CD4-positive, alpha-beta T cell treated with Interleukin-10 for 1 hour (primary cell): ENCODE measurements around the gene MMP11.

ENCODE experiments used
- DNase-seq: peaks from one replicate; pipeline ENCODE4 v3.0.0-alpha.2; 2020

The MMP11 gene

DNA sequence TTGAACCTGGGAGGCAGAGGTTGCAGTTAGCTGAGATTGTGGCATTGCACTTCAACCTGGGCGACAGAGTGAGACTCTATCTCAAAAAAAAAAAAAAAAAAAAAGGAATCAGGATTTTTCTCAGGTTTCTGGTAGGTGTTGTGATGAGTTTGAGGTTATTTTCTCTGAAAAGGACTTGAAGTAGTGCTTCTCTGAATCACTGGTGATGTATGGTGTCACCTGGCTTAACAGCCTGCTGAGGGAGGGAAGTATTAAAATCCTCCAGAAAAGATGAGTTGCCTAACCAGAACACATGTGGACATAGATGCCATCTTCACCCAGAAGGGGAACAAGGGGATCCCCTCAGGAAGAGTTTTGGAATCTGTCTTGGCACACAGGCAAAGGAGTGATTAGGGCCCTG, 34.2 kb downstream of the MMP11 start:
- no peak for DNase-seq

DNA sequence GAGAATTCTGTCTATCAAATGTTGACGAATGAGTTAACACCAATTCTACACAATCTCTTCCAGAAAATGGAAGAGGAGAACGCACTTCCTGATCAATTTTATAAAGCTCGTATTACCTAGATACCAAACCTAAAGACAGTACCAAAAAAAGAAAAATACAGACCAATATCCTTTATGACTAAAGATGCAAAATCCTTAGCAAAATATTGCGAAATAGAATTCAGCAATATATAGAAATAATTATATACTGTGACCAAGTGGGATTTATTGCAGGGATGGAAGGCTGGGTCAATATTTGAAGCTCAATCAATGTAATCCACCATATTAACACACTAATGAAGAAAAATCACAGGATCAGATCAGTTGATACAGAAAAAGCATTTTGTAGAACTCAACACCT, 39.7 kb downstream of the MMP11 start:
- no peak for DNase-seq

DNA sequence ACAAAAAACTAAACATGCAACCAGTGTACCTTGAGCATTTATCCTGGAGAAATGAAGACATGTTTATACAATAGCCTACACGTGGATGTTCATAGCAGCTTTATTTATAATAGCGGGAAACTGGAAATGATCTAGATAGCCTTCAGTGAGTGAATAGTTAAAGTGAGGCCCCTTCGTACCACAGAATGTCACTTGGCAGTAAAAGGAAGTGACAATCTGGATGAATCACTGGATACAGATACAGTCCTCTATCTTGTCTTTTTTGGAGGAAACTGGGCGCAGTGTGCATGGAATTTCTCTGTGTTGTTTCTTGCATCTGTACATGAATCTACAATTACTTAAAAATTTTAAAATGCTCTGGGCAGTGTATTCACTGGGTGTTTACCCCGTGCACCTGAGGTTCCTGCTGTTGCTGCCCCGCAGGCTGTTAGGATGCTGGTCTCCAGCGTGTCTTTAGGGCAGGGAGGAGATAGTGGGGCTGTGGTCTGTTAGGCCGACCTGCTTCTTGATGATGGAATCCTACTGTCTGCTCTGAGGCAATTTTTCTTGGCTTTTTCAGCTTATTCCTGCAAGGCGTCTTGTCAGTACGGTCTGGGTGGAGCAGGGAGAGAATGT, 43.0 kb downstream of the MMP11 start:
- no peak for DNase-seq

DNA sequence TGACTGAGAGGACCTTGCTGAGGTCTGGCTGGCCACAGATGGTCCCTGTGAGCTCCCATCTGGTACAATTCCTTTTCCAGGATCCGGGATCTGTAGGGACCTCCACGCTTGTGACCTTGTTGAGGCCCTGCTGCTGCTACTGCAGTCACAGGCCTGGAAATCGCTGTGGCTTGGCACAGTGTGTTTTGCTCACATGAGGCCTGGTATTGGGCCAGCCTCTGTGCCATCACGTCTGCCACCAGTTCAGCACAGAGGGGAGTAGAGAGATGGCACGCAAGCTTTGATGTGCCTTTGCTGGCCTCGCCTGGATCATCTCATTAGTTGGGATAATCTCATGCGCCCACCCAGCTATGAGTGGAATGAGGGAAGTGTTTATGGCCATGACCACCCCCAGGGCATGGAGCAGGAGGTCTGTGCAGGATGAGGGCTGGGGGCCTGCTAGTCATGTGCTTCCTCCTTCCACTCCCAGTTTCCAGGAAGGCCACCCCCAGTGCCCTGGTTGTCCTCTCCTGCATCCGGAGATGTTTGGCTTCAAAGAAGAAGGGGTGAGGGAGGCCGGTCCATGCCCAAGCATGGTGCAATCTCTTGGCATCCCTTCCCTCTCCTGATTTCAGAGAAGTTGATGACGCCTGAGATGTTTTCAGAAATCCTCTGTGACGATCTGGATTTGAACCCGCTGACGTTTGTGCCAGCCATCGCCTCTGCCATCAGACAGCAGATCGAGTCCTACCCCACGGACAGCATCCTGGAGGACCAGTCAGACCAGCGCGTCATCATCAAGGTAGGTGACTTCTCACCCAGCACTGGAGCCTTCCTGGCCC, 43.7 kb downstream of the MMP11 start:
- DNase-seq, result no peak

DNA sequence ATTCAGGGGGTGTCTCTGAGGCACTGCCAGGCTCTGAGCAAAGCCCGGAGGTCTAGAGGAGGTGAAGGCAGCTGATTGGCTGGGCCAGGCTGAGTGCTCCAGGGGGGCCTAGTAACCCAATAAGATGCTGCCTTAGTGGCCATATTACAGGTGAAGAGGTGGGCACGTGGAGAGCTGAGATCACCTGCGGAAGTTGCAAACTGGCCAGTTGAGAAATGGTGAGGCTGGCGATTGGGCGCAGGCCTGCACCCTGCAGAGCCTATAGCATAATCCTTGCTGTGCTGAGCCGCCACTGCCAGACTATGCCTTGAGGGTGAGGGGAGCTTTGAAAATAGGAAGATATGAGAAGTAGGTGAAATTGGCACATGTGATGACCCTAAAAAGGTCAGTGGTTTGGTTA, 44.5 kb downstream of the MMP11 start:
- DNase-seq, result no peak

DNA sequence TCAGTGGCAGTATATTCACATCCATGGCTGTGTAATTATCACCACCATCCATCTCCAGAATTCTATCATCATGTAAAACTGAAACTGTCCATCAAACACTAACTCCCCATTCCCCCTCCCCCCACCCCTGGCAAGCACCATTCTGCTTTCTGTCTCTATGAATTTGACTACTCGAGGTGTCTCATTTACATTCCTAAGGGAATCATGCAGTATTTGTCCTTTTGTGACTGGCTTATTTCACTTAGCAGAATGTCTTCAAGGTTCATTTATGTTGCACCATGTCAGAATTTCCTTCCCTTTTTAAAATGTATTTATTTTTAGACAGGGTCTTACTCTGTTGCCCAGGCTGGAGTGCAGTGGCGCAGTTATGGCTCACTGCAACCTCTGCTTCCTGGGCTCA, 45.9 kb downstream of the MMP11 start:
- no peak for DNase-seq

DNA sequence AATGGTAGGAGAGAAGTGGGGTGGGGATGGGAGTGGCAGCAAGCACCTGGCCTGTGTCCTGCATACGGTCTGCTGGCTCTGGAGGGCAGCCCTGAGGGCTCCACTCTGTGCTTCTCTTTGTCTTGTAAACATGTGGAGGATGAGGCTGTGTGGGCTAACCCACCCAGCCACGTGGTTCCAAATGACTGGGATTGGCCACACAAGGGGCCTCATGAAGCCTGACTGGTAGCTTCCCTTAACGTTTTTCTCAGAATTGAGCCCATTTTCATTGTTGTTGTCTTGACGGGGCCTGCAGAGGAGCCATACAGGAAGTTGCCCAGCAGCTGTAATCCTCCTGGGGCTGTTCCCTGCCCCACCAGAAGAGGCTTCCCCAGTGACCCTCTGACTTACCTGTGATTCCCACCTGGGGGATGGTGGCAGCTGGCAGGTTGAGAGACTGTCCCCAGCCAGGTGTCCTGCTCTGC, 48.1 kb downstream of the MMP11 start:
- DNase-seq, result no peak

DNA sequence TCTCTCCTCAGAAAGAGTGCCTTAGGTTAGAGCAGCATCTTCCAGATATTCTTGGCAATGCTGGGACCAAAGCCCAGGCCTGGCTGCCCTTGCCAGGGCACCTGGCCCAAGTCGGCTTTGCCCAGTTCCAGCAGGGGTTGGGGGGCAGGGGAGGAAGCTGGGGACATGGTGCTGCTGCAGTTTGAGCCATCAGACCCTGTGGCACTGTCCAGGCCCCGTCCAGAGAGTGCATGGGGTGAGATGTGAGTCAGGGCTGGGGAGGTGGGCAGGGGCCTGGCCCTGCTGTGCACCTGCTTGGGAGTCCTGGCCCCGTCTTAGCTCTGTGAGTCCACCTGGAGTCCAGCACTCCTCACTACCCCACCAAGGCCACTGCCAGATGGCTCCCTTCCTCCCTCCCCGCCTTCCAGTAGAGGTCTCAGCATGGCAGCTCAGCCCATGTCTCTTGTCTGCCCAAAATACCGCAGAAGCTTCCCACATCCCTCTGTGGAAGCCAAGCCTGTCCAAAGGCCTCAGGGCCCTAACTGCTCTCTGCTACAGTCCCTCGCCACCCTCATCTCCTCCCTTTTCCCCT, 49.5 kb downstream of the MMP11 start:
- DNase-seq, result no peak

DNA sequence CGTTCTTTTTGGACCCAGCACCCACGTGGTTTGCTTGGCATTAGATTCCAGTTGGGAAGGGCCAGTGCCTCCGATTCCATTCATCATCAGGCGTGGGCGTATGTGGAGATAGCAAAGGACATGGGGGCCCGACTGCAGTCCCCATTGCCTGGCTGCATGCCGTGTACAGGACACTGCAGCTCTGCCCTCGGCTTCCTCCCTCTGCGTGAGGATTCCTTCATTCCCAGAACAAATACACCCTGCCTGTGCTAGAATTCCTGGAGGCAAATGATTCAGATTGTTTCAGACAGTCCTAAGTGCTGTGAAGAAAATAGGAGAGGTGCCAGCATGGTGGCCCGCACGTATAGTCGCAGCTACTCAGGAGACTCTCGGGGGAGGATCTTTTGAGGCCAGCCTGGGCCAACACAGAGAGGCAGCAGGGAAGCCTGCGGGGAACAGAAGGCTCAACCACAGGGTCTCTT, 50.7 kb downstream of the MMP11 start:
- no peak for DNase-seq

DNA sequence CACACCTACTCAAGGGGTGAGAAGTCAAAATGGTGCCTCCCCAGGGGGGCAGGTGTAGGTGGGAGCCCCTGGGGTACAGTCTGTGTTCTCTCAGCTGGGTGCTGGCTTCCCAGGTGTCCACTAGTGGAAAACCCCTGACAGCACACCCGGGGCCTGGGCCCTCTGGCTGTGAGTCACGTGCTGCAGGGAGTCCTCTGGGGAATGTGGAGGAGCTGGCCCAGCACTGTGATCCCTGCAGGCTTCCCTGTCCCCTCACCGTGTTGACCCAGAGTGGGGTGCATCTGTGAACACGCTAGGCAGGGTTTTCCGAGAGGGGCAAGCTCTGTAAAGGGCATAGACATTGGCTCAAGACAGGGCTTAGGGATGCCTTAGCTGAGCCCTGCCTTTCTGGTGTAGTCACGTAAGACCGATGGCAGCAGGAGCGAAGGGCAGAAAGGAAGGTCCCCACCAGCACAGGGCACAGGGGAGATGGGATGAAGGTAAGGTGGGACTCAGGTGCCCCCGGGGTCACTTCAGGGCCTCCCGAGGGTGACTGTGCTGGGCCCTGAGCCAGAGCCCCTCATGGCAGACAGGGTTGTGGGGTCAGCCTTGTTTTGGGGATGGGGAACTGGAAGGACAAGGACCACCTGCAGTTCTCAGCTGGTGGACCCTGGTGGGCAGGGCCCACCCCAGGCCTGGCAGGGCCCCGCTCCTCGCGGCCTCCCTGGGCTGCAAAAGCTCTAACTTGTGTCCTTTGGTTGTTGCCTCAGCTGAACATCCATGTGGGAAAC, 52.0 kb downstream of the MMP11 start:
- DNase-seq, result no peak

DNA sequence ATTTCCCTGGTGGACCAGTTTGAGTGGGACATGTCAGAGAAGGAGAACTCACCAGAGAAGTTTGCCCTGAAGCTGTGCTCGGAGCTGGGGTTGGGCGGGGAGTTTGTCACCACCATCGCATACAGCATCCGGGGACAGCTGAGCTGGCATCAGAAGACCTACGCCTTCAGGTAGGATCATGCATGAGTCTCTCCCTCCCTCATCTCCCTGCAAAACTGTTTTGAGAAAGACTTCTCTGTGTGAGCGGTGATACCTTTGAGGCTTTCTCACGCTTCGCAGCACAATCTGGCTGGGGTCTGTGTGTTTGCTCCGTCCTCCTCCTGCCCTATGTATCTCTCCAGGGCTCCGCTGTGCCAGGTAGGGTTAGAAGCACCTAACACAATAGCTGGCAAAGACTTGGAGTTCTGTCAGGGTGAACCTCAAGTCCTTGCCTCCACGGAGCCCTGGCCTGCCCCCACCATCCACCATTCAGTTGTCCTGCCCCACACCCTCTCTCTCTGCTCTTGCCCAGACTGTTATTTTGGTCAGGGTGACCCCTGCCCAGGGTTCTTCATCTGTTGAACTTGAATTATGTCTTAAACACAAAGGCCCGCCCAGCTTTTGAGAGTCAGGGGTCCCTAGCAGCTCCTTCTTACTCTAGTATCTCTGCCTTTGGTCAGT, 52.7 kb downstream of the MMP11 start:
- DNase-seq, result no peak

DNA sequence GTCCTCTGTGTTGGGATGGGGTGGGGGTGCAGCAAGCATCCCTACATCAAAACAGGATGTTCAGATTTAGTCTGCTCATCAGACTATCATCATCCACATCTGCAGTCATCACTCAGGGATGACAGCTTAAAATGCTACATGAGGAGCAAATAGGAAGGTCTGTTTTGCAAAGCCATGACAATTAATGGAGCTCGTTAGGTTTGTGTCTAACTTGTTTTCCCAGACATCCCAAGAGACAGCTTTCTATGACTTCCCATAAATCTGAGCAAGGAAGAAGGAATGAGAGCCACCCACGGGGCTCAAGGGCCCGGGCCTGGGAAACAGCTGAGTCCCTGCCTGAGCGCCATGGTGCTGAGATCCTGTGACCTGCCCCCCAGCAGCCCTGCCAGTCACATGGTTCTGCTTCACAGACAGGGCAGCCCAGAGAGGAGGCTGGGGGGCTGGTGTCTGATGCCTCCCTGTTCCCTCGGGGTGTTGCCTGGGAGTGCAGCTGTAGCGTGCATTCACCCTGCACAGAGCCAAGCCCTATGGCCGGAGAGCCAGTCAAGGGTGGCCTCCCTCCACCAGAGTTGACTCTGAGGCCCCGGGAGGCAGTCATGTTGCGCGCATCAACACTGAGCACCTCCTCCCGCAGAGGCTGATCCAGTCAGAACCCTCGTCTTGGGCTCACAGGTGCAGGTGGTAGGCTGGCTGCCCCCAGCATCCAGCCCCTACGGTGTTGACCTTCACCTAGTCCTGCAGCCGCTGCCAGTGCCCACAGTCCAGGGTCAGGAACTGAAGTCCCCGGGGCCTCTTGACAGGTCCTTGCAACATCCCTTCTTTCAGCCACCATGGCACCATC, 54.1 kb downstream of the MMP11 start:
- DNase-seq, result no peak

DNA sequence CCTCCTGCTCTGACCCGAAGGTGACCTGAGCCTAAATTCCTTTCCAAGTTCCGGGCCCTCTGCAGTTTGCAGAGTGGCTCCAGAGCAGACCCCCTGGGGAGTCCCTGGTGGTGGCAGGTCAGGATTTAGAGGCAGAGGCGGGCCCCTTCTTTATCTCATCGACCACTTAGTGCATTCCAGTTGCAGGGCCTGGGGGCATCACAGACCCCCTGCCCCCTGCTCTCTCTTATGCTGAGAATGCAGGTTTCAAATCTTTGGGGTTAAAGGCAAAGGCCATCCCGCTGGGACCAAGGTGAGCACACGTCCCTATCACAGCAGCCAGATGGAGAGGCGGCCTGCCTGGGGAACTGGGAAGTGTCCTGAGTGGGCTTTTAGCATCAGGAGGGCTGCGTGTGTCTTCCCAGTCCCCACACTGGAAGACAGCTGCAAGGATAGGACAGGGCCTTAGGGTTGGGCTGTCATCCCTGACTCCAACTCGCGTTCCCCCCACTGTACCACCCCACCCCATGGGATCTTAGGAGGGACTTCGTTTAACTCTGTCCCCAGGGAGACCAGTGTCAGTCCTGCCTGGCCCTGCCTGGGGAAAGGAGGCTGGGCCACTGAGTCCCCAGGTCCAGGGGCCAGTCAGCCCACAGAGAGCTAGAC, 54.8 kb downstream of the MMP11 start:
- DNase-seq, result no peak

DNA sequence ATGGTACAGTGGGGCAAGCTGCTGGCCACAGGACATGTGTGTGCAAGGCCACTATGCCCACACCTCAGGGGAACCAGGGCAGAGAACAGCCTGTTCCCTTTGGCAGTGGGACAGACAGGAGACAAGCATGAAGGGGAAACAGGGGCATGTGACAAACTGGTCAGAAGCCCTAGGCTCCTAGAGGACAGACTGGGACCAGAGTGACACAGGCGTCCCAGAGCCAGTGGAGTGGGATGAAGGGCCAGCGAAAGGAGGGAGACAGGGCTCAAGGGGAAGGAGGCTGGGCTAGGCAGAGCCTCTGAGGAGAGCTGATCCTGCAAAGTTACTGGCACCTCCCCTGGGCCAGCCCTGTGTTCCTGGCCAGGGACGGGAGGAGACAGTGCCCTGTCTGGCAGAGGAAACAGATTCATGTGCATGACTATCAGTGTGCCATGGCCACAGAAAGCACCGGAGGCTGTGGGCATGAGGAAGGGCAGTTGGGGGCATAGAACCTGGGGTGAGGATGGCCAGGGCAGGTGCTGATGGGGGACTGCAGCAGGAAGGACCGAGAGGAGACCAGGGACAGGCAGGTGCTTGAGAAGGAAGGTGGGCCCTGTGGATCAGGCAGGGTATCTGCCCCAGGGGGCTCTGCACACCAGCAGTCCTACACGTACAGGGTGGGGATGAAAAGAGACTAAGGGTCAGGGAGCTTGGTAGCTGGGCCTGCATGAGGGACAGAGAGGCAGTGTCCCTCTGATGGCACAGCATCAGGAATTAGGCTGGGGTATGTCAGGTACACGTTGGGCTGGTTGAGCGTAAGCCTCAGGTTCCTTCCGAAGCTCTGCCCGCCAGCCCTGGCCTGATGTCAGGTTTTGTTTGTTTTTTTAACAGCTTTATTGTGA, 56.4 kb downstream of the MMP11 start:
- DNase-seq, result no peak

DNA sequence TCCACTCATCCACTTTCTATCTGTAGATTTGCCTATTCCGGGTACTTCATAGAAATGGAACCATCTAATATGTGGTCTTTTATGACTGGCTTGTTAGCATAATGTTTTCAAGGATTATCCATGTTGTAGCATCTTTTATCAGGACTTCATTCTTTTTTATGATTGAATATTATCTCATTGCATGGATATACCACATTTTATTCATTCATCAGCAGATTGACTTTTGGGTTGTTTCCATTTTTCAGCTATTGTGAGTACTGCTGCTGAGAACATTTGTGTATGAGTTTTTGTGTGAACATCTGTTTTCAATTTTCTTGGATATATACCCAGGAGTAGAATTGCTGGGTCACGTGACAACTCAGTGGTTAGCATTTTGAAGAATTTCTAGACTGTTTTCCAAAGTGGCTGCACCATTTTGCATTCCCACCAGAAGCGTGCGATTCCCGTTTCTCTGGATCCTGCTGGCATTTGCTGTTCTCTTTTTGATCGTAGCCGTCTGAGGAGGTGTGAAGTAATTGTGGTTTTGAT, 57.3 kb downstream of the MMP11 start:
- DNase-seq, result no peak

DNA sequence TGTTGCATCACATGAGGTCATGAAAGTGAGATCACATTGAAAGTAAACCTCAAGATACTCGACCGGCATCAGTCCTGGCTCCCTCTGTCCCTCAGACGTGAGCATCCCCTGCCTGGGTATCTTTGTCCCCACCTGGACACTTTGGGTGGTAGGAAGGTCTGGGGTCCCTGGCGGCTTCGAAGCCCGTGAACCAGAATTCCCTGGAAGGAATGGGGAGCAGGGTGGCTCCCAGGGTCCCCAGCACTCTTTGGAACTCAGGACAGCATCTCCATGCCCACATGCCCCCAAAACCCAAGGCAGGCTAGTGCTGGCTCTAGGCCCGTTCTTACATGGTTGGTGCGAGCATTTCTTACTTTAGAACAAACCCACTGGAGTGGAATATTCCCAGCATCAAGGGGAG, 58.6 kb downstream of the MMP11 start:
- no peak for DNase-seq

DNA sequence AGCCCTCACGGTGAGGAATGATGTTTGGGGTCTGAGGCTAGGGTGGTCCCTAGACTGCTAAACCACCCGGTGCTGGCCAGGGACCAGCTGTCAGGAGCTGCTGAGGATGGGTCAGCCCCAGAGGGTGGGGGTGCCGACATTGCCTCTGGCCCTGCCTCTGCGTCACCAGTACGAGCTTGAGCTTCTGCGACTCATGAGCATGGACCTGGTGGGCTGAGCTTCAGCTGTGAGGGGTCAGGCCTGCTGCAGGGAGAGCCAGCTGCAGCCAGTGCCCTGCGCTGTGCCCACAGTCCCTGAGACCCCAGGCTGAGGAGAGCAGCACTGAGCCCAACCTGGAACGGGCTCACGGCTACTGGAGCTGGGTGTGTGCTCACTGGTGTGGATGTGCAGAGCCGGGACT, 59.1 kb downstream of the MMP11 start:
- DNase-seq, result no peak

DNA sequence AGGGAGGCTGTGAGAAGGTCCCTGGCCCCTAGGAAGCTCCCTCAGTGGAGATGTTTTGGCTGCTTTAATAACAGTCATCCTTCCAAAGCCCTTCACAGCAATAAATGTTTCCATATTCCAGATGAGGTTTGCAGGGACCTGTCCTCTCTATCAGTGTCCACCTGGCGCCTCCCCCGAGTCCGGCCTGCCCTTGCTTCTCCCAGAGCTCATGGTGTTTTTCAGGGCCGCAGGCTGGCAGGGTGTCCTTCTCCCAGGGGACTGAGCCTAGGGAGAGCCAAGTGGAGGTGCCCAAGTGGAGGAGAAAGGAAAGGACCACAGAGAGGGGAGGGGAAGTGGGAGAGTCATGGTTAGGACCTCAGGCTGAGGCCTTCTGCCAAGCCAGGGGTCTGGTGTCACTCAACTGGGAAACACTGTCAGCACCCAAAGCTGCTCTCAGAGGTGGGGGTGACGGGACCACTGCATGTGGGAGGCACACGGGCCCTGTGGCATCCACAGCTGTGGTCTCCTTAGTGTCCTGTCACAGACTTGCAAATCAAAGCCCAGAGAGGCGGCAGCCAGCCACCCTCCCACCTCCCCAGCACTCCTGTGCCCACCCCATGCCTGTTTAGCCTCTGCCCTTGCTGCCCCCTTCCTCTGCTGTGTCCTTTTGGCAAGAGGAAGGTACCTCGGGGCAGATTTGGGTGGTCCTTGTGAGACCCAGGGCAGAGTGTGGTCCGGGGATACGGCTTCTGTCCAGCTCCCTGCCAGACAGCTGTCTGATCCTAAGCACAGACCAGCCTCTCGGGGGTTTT, 59.8 kb downstream of the MMP11 start:
- DNase-seq, result no peak
